SH-SY5Y (cell line): Measurements from ENCODE around the gene KRTAP29-1.

ENCODE experiments used
- GATA2 ChIP-seq: IDR thresholded peaks from 2 replicates; pipeline ENCODE4 v1.6.1; 2011; ENCODE audit warnings: mild to moderate bottlenecking, low read depth, low read length
- GATA3 ChIP-seq: IDR thresholded peaks from 2 replicates; pipeline ENCODE4 v1.6.1; 2011; ENCODE audit warnings: low read depth, mild to moderate bottlenecking, low read length, moderate library complexity

DNA sequence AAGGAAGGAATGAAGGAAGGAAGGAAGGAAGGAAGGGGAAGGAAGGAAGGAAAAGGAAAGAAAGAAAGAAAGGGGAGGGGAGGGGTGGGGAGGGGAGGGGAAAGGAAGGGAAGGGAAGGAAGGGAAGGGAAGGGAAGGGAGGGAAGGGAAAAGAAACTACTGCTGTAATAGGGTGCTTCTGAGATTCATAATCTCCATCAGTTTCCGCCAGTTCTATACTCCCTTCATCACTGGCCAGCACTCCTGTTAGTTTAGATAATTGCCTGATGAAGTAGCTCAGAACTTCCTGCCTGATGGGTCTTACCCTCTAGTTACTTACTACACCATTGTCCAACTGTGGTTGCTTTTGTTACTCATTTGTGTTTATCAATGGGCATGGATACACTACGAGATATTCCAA, 39.4 kb downstream of the KRTAP29-1 start:
- TF ChIP-seq GATA2 (no peak), GATA3 (no peak)
